Tibial nerve (tissue), 4 donors: Measurements from ENCODE around the gene HLF. TPM values are rescaled to one million over a fixed set of nuclear protein-coding genes. Genes with fewer than 3 reads are reported as not detected.

Experiments used
- DNase-seq, 2 donors: peaks; one replicate each; pipeline ENCODE4 v3.0.0-alpha.2; 2019; ENCODE audit warnings: low spot score in 2 of 2
- H3K27ac ChIP-seq, 4 donors: fragments of 200-600 bp; sonication (generic) in 3 of 4; one replicate each; pipeline ENCODE4 v1.5.1; 2017 to 2019; ENCODE audit warnings: mild to moderate bottlenecking in 1 of 4
- H3K27me3 ChIP-seq, 2 donors: fragments of 200-600 bp; sonication (generic) in 1 of 2; one replicate each; pipeline versions ENCODE4 v1.5.1 to v1.6.0; 2017 to 2019
- H3K36me3 ChIP-seq, 3 donors: fragments of 200-600 bp; sonication (generic); one replicate each; pipeline ENCODE4 v1.5.1; 2018 to 2019
- H3K4me1 ChIP-seq, 4 donors: fragments of 200-600 bp; sonication (generic) in 3 of 4; one replicate each; pipeline ENCODE4 v1.5.1; 2017 to 2019
- H3K4me3 ChIP-seq, 4 donors: fragments of 200-600 bp; sonication (generic) in 3 of 4; one replicate each; pipeline ENCODE4 v1.5.1; 2017 to 2019; ENCODE audit warnings: mild to moderate bottlenecking in 1 of 4, moderate library complexity in 1 of 4
- H3K9me3 ChIP-seq, 4 donors: fragments of 200-600 bp; sonication (generic) in 3 of 4; one replicate each; pipeline ENCODE4 v1.5.1; 2017 to 2019
- EP300 ChIP-seq, 2 donors: sonication (generic); formaldehyde crosslinking; IDR thresholded peaks; one replicate each; pipeline ENCODE4 v1.6.1; 2017; ENCODE audit warnings: antibody characterized with exemption in 2 of 2, mild to moderate bottlenecking in 1 of 2
- POLR2A ChIP-seq, 2 donors: fragments of 450-650 bp; IDR thresholded peaks; one replicate each; pipeline ENCODE4 v1.6.1; 2017; ENCODE audit warnings: antibody characterized with exemption in 2 of 2, mild to moderate bottlenecking in 2 of 2, moderate library complexity in 2 of 2
- WGBS, 2 donors: methylation state at CpG; one replicate each; pipeline ENCODE4 v1.1.5; 2018; 5-methylcytosine and 5-hydroxymethylcytosine counted together
- total RNA-seq, 4 donors: library from RNA; depleted of rRNA; stranded (reverse); fragments of >200 nt; gene quantifications; one replicate each; pipeline ENCODE4 v1.1.0, GENCODE V29; 2016
- TF ChIP-seq, protein P1 (sequence below), 5 experiments: fragments of 200-600 bp in 3 of 5; fragments of 450-650 bp in 2 of 5; sonication (generic) in 3 of 5; IDR thresholded peaks; one replicate each; pipeline ENCODE4 v1.5.1; 2016 to 2019; ENCODE audit warnings: antibody characterized with exemption in 5 of 5, mild to moderate bottlenecking in 3 of 5, moderate library complexity in 2 of 5

The HLF gene
- total RNA-seq, 4 donors from 2014 or later = 19.5 to 42.5 (median 36.0) TPM

DNA sequence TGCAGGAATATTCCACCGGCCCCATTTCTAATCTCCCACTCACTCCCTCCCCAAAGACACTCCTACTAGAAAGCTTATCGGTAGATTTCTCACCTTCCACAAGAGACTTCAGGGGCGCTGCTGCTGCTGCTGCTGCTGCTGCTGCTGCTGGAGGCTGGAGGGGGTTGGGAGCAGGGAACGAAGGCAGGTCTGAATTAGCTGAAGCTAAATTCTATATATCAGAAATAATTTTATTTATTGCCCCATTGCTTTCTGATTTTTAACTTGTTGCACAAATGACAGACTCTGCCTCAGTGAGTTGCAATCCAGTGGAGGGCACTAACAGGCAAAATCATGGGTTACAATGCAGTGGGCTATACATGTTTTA is 25.8 kb upstream of the HLF start:
- Histone ChIP-seq H3K27ac (peak overlapping the region in 1 of 4 donors; percentile 94), H3K36me3 (no peaks in the 10 kb centered on the region), H3K27me3 (no peaks in the 10 kb centered on the region), H3K9me3 (no peaks in the 10 kb centered on the region), H3K4me3 (peak overlapping the region; percentile 39 to 73 (median 53)), H3K4me1 (peaks cover 0 to 20% (median 5%) of the 10 kb centered on the region in 4 donors)
- TF ChIP-seq EP300 (IDR thresholded peaks at IDR 0.05) = no peak
- no peak for DNase-seq
- WGBS, 2 donors = 0 to 3% methylated on average over 4 of the region's 4 CpGs

DNA sequence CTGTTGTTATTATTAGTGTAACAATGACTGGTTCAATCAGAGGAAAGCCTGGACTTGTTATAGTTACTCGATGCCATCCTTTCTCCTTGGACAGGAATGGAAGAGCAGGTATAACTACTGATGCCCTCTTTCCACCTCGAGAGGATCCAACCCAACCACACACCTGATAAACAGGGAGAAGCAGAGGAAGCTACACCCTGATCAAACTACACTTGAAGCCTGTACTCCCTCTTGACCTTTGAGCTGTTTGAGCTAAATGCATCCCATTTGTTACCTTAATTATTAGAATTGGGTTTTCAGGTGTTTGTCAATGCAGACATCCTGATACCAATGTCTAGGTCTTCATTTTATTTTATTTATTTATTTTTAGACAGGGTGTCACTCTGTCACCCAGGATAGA is 23.7 kb upstream of the HLF start:
- Histone ChIP-seq H3K27ac (no peak overlapping the region), H3K36me3 (no peaks in the 10 kb centered on the region), H3K9me3 (no peaks in the 10 kb centered on the region), H3K27me3 (no peaks in the 10 kb centered on the region), H3K4me1 (peaks cover 0 to 20% (median 5%) of the 10 kb centered on the region in 4 donors), H3K4me3 (no peak overlapping the region)
- 92 to 94% methylated on average over 2 of the region's 2 CpGs for WGBS, 2 donors
- DNase-seq = no peak
- TF ChIP-seq, protein P1, sequence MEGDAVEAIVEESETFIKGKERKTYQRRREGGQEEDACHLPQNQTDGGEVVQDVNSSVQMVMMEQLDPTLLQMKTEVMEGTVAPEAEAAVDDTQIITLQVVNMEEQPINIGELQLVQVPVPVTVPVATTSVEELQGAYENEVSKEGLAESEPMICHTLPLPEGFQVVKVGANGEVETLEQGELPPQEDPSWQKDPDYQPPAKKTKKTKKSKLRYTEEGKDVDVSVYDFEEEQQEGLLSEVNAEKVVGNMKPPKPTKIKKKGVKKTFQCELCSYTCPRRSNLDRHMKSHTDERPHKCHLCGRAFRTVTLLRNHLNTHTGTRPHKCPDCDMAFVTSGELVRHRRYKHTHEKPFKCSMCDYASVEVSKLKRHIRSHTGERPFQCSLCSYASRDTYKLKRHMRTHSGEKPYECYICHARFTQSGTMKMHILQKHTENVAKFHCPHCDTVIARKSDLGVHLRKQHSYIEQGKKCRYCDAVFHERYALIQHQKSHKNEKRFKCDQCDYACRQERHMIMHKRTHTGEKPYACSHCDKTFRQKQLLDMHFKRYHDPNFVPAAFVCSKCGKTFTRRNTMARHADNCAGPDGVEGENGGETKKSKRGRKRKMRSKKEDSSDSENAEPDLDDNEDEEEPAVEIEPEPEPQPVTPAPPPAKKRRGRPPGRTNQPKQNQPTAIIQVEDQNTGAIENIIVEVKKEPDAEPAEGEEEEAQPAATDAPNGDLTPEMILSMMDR (IDR thresholded peaks at IDR 0.05) = no peak
- TF ChIP-seq EP300 (IDR thresholded peaks at IDR 0.05) = no peak
- no peak for TF ChIP-seq POLR2A (IDR thresholded peaks at IDR 0.05)

DNA sequence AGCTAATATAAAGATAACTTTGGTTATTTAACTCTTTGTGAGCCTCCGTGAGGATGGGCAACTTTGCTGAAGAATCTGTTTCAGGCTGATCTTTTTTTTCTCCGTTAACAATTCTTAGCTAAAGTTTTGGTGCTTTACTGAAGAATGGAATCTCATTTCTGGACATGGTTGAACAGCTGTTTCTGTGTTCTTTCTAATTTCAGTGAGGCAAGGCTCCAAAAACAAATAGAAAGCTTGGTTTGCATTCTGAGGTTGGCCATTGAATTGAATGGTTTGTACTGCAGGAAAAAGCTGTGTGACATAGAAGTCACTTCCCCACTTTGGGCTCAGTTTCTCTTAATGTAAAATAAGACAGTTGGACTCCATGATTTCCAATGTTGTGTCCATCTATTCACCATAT is 22.3 kb upstream of the HLF start:
- TF ChIP-seq POLR2A (IDR thresholded peaks at IDR 0.05) (no peak), EP300 (IDR thresholded peaks at IDR 0.05) (no peak)
- TF ChIP-seq, protein P1 (IDR thresholded peaks at IDR 0.05) = no peak
- Histone ChIP-seq H3K4me3 (no peak overlapping the region), H3K9me3 (no peaks in the 10 kb centered on the region), H3K27me3 (no peaks in the 10 kb centered on the region), H3K27ac (no peak overlapping the region), H3K4me1 (peaks cover 0 to 14% (median 4%) of the 10 kb centered on the region in 4 donors), H3K36me3 (no peaks in the 10 kb centered on the region)
- DNase-seq = no peak
- WGBS, 2 donors = 73 to 89% methylated on average over 2 of the region's 2 CpGs

DNA sequence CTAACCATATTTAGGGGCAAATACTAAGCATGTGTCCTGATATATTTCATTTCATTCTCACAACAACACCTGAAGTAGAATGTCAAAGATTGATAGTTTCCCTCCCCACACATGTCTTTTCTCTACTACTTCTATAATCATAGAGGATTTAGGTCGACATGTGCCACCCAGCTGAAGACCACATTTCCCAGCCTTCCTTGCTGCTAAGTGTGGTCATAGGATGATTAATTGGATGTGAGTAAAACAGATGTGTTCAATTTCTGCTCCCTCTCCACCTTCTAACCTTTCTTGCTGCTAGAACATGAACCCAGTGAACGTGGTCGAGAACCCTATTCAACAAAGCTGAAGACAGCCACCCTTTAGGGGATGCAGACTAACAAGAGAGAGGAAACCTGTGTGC is 18.8 kb upstream of the HLF start:
- no peaks in the 10 kb centered on the region for H3K27me3 ChIP-seq
- no peaks in the 10 kb centered on the region for H3K9me3 ChIP-seq
- DNase-seq = no peak
- H3K36me3 ChIP-seq = no peaks in the 10 kb centered on the region
- 51 to 59% methylated on average over 3 of the region's 3 CpGs for WGBS, 2 donors
- H3K4me1 ChIP-seq = no peaks in the 10 kb centered on the region
- H3K27ac ChIP-seq = no peak overlapping the region
- TF ChIP-seq EP300 (IDR thresholded peaks at IDR 0.05) (no peak), POLR2A (IDR thresholded peaks at IDR 0.05) (no peak)
- TF ChIP-seq, protein P1 (IDR thresholded peaks at IDR 0.05) = no peak
- H3K4me3 ChIP-seq = no peak overlapping the region

DNA sequence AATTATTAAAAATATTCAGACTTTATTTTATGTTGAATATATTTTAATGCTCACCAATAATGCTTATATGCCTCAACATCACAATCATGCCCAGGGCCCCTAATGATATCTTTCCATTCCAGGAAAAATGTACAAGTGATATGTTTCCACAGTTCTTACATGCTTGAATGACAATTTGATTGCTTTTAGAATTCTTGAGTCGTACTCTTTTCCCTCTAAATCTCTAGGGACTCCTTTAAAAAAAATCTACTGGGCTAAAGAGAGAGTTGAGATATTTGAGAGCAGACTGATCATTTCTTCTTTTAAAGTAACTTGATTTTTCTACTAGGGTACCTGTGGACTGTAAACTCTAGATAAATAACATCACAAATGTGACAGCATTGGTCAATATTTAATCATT is 18.2 kb upstream of the HLF start:
- no peak for DNase-seq
- Histone ChIP-seq H3K4me1 (no peaks in the 10 kb centered on the region), H3K27ac (no peak overlapping the region), H3K4me3 (no peak overlapping the region), H3K9me3 (no peaks in the 10 kb centered on the region), H3K36me3 (no peaks in the 10 kb centered on the region), H3K27me3 (no peaks in the 10 kb centered on the region)
- 44 to 53% methylated on average over 1 of the region's 1 CpG for WGBS, 2 donors
- TF ChIP-seq POLR2A (IDR thresholded peaks at IDR 0.05) = no peak
- TF ChIP-seq, protein P1 (IDR thresholded peaks at IDR 0.05) = no peak
- no peak for TF ChIP-seq EP300 (IDR thresholded peaks at IDR 0.05)

DNA sequence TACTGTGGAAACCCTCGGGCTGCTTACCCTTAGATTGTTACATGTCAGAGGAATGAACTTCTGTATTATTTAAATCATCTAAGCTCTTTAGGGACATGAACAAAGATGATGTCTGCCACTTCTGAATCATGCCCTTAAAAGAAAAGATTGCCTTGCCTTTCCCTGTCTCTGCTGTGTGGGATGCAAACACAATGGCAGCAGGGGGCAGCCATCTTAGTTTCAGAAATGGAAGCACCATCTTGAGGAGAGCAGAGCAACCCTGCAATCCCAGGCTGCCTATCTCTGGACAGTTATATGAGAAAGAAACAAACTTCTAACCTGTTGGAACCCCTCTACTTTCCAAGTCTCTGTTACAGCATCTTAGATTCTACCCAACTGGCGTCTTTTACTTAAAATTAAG is 16.7 kb upstream of the HLF start:
- H3K4me3 ChIP-seq = no peak overlapping the region
- no peaks in the 10 kb centered on the region for H3K9me3 ChIP-seq
- no peak overlapping the region for H3K27ac ChIP-seq
- DNase-seq = no peak
- TF ChIP-seq EP300 (IDR thresholded peaks at IDR 0.05) = no peak
- TF ChIP-seq, protein P1 (IDR thresholded peaks at IDR 0.05) = no peak
- no peak for TF ChIP-seq POLR2A (IDR thresholded peaks at IDR 0.05)
- no peaks in the 10 kb centered on the region for H3K27me3 ChIP-seq
- H3K4me1 ChIP-seq = no peaks in the 10 kb centered on the region
- 78 to 83% methylated on average over 2 of the region's 2 CpGs for WGBS, 2 donors
- H3K36me3 ChIP-seq = no peaks in the 10 kb centered on the region
